Neuron (in vitro differentiated cells): ENCODE measurements around the gene RPL32.

Experiments used
- H2AFZ ChIP-seq: one replicate; pipeline ENCODE4 v1.6.1; 2013; ENCODE audit warnings: low read depth, mild to moderate bottlenecking, inconsistent platforms, low read length, moderate library complexity
- H3K27me3 ChIP-seq: one replicate; pipeline ENCODE4 v1.6.1; 2013; ENCODE audit warnings: low read length; ENCODE audit not compliant: insufficient read depth
- H3K36me3 ChIP-seq: one replicate; pipeline ENCODE4 v1.6.1; 2013; ENCODE audit warnings: low read length; ENCODE audit not compliant: insufficient read depth
- H3K4me1 ChIP-seq: one replicate; pipeline ENCODE4 v1.6.1; 2013; ENCODE audit warnings: low read length; ENCODE audit not compliant: insufficient read depth
- H3K4me3 ChIP-seq: 2 replicates; pipeline ENCODE4 v1.5.1; 2013; ENCODE audit warnings: mild to moderate bottlenecking, low read length, moderate library complexity
- H3K9me3 ChIP-seq: one replicate; pipeline ENCODE4 v1.6.1; 2013; ENCODE audit warnings: low read length

RPL32 gene

DNA sequence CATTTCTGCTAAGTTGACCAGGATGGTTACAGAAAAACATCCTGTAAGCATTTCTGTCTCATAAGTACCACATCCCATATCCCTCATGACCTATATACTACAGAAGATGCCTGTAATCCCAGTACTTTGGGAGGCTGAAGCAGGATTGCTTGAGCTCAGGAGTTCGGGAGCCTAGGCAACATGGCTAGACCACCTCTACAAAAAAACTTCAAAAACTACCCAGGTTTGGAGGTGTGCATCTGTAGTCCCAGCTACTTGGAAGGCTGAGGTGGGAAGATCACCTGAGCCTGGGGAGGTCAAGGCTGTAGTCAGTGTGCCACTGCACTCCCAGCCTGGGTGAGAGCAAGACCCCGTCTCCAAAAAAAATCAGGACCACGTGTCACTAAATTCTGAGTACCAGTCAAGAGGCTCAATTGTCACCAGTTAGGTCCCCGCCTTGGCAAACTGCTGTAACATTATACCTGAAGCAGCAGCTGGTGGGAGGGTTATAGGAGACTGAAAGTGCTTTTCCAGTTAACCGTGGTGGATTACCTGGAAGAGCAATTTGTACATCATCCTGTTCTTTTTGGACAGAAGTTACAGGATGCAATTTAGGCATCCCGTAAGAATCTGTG, 6.2 kb downstream of the RPL32 start:
- Histone ChIP-seq H3K4me1 (peaks cover 19% of the 10 kb centered on the region), H3K36me3 (peaks cover 88% of the 10 kb centered on the region), H3K9me3 (no peaks in the 10 kb centered on the region), H3K27me3 (no peaks in the 10 kb centered on the region), H3K4me3 (no peak overlapping the region), H2AFZ (no peak overlapping the region)

- Histone ChIP-seq H3K4me1 (peaks cover 2% of the 10 kb centered on the region), H2AFZ (no peak overlapping the region), H3K9me3 (no peaks in the 10 kb centered on the region), H3K4me3 (no peak overlapping the region), H3K27me3 (no peaks in the 10 kb centered on the region), H3K36me3 (peaks cover 75% of the 10 kb centered on the region)
Observed at GRCh38 chr3:12833222-12834161, 7.9 kb downstream of the RPL32 start.

- Histone ChIP-seq H3K27me3 (no peaks in the 10 kb centered on the region), H2AFZ (no peak overlapping the region), H3K4me3 (no peak overlapping the region), H3K4me1 (no peaks in the 10 kb centered on the region), H3K9me3 (no peaks in the 10 kb centered on the region), H3K36me3 (peaks cover 66% of the 10 kb centered on the region)
Observed at GRCh38 chr3:12832350-12833221, 8.8 kb downstream of the RPL32 start.

GRCh38 chr3:12831301-12831866, 10.0 kb downstream of the RPL32 start:
- Histone ChIP-seq H3K9me3 (no peaks in the 10 kb centered on the region), H2AFZ (no peak overlapping the region), H3K27me3 (no peaks in the 10 kb centered on the region), H3K36me3 (peaks cover 53% of the 10 kb centered on the region), H3K4me1 (no peaks in the 10 kb centered on the region), H3K4me3 (no peak overlapping the region)

- H3K9me3 ChIP-seq = no peaks in the 10 kb centered on the region
- H3K4me1 ChIP-seq = no peaks in the 10 kb centered on the region
- no peak overlapping the region for H3K4me3 ChIP-seq
- H3K36me3 ChIP-seq = peaks cover 48% of the 10 kb centered on the region
- H3K27me3 ChIP-seq = no peaks in the 10 kb centered on the region
- no peak overlapping the region for H2AFZ ChIP-seq
Observed at GRCh38 chr3:12830785-12831156, 10.6 kb downstream of the RPL32 start.

- H2AFZ ChIP-seq = no peak overlapping the region
- H3K9me3 ChIP-seq = no peaks in the 10 kb centered on the region
- no peaks in the 10 kb centered on the region for H3K4me1 ChIP-seq
- H3K4me3 ChIP-seq = no peak overlapping the region
- no peaks in the 10 kb centered on the region for H3K27me3 ChIP-seq
- H3K36me3 ChIP-seq = peaks cover 43% of the 10 kb centered on the region
Observed at GRCh38 chr3:12829886-12830784, 11.2 kb downstream of the RPL32 start.

GRCh38 chr3:12829404-12829803, 12.0 kb downstream of the RPL32 start:
- Histone ChIP-seq H3K9me3 (no peaks in the 10 kb centered on the region), H3K4me3 (no peak overlapping the region), H3K36me3 (peaks cover 36% of the 10 kb centered on the region), H3K4me1 (no peaks in the 10 kb centered on the region), H3K27me3 (no peaks in the 10 kb centered on the region), H2AFZ (no peak overlapping the region)

- Histone ChIP-seq H3K36me3 (peaks cover 29% of the 10 kb centered on the region), H3K27me3 (no peaks in the 10 kb centered on the region), H3K9me3 (no peaks in the 10 kb centered on the region), H2AFZ (no peak overlapping the region), H3K4me1 (no peaks in the 10 kb centered on the region), H3K4me3 (no peak overlapping the region)
Observed at GRCh38 chr3:12828751-12829150, 12.6 kb downstream of the RPL32 start.

GRCh38 chr3:12825156-12825555, 16.2 kb downstream of the RPL32 start:
- H3K9me3 ChIP-seq = no peaks in the 10 kb centered on the region
- no peak overlapping the region for H3K4me3 ChIP-seq
- H2AFZ ChIP-seq = no peak overlapping the region
- H3K36me3 ChIP-seq = peaks cover 4% of the 10 kb centered on the region
- H3K27me3 ChIP-seq = no peaks in the 10 kb centered on the region
- no peaks in the 10 kb centered on the region for H3K4me1 ChIP-seq

- Histone ChIP-seq H3K9me3 (no peaks in the 10 kb centered on the region), H2AFZ (no peak overlapping the region), H3K36me3 (peaks cover 2% of the 10 kb centered on the region), H3K4me1 (no peaks in the 10 kb centered on the region), H3K4me3 (no peak overlapping the region), H3K27me3 (no peaks in the 10 kb centered on the region)
Observed at GRCh38 chr3:12824299-12824698, 17.1 kb downstream of the RPL32 start.

DNA sequence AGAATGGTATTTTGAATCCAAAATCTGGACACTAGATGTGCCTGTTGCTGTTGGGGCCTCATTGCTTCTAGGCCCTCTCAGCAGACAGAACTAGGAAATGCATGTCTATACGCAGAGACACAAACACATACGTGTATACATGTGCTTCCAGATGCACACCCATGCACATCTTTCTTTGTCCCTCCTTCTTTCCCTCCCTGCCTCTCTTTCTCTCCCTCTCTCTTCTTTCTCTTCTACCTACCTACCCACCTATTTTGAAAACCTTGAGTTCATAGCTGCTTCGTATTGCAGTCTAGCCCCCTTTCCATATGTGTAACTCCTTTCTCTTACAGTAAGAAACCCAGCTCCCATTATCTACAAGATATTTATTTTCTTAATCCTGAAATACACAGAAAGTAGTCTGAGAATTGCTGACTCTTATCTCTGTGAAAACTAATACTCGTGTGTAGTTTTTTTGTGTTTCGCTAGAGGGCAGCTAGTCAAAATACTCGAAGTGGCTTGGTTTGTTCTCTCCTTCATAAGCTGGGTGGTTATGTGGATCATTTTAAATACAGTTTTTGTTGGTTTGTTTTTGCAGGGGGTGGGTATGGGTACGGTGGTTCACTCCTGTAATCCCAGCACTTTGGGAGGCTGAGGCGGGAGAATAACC, 18.5 kb downstream of the RPL32 start:
- H3K36me3 ChIP-seq = peaks cover 3% of the 10 kb centered on the region
- H3K4me1 ChIP-seq = no peaks in the 10 kb centered on the region
- no peak overlapping the region for H2AFZ ChIP-seq
- H3K9me3 ChIP-seq = no peaks in the 10 kb centered on the region
- no peaks in the 10 kb centered on the region for H3K27me3 ChIP-seq
- H3K4me3 ChIP-seq = no peak overlapping the region

- Histone ChIP-seq H3K9me3 (no peaks in the 10 kb centered on the region), H3K4me1 (no peaks in the 10 kb centered on the region), H3K36me3 (peaks cover 19% of the 10 kb centered on the region), H2AFZ (no peak overlapping the region), H3K27me3 (no peaks in the 10 kb centered on the region), H3K4me3 (no peak overlapping the region)
Observed at GRCh38 chr3:12818773-12819172, 22.6 kb downstream of the RPL32 start.
